ENCODE results near the gene BPI. TPM values are rescaled to one million over a fixed set of nuclear protein-coding genes. Genes with fewer than 3 reads are reported as not detected.

Gene BPI
- total RNA-seq, 1 experiment from 2014 or later: not detected

- no peaks in the 10 kb centered on the region for H3K9me3 Mint-ChIP-seq (ENCODE audit: unreplicated experiment)
- BruUV-seq (replicated peaks): no TSS peak
- Histone ChIP-seq H3K36me3 (ENCODE audit: control insufficient read depth, insufficient read depth, low read length) (no peaks in the 10 kb centered on the region), H3K9me3 (no peaks in the 10 kb centered on the region), H3K4me3 (ENCODE audit: low read depth, low read length) (no peak overlapping the region), H3K4me1 (peaks cover 6% of the 10 kb centered on the region; the same call in 1 of the 2 replicates), H3K27me3 (replicated peaks; ENCODE audit: control insufficient read depth, insufficient read depth, low read length) (no peaks in the 10 kb centered on the region)
- no peaks in the 10 kb centered on the region for H3K36me3 Mint-ChIP-seq (ENCODE audit: insufficient read depth, unreplicated experiment)
- ChIA-PET POLR2A (no interaction called here), CTCF (interaction anchor here (1.3 kb wide), 1 partner anchor 12 kb away, joined by 4 read pairs; no protein-coding TSS in a partner anchor)
- DNase-seq: no peak
- TF ChIP-seq, protein P1, sequence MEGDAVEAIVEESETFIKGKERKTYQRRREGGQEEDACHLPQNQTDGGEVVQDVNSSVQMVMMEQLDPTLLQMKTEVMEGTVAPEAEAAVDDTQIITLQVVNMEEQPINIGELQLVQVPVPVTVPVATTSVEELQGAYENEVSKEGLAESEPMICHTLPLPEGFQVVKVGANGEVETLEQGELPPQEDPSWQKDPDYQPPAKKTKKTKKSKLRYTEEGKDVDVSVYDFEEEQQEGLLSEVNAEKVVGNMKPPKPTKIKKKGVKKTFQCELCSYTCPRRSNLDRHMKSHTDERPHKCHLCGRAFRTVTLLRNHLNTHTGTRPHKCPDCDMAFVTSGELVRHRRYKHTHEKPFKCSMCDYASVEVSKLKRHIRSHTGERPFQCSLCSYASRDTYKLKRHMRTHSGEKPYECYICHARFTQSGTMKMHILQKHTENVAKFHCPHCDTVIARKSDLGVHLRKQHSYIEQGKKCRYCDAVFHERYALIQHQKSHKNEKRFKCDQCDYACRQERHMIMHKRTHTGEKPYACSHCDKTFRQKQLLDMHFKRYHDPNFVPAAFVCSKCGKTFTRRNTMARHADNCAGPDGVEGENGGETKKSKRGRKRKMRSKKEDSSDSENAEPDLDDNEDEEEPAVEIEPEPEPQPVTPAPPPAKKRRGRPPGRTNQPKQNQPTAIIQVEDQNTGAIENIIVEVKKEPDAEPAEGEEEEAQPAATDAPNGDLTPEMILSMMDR (IDR thresholded peaks at IDR 0.05; ENCODE audit: insufficient read depth in 1 of 2, low read depth in 1 of 2, low read length in 1 of 2, severe bottlenecking in 1 of 2, unreplicated experiment in 1 of 2): no peak
- H3K27me3 Mint-ChIP-seq (ENCODE audit: insufficient read depth, unreplicated experiment): peaks cover 25% of the 10 kb centered on the region
- no peaks in the 10 kb centered on the region for H3K4me1 Mint-ChIP-seq (ENCODE audit: low read depth, unreplicated experiment)
- intact Hi-C loops (cut with micrococcal nuclease; ENCODE audit: unreplicated experiment): no loop called here
- H3K4me3 Mint-ChIP-seq (ENCODE audit: unreplicated experiment): no peak overlapping the region
- H3K27ac Mint-ChIP-seq (ENCODE audit: unreplicated experiment): no peak overlapping the region
Measured at GRCh38 chr20:38325905-38326304, 21.9 kb downstream of the BPI start.

DNA sequence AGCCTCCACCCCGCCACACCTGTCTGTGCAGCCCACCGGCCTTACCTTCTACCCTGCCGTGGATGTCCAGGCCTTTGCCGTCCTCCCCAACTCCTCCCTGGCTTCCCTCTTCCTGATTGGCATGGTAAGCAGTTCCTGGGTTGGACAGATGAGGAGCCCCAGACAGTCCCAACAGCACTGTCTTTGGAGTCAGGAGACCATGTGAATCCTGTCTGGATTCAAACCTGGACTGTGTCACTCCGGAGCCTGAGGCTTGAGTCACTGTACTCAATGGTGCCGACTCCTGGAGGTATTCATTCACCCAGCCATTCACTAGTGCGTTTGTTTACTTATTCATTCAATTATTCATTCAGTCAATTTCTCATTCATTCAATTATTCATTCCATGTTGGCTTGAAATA, 22.4 kb downstream of the BPI start:
- Mint-ChIP-seq H3K36me3 (ENCODE audit: insufficient read depth, unreplicated experiment) (no peaks in the 10 kb centered on the region), H3K27ac (ENCODE audit: unreplicated experiment) (no peak overlapping the region), H3K27me3 (ENCODE audit: insufficient read depth, unreplicated experiment) (peaks cover 24% of the 10 kb centered on the region), H3K4me3 (ENCODE audit: unreplicated experiment) (no peak overlapping the region), H3K9me3 (ENCODE audit: unreplicated experiment) (no peaks in the 10 kb centered on the region), H3K4me1 (ENCODE audit: low read depth, unreplicated experiment) (no peaks in the 10 kb centered on the region)
- Histone ChIP-seq H3K27me3 (replicated peaks; ENCODE audit: control insufficient read depth, insufficient read depth, low read length) (no peaks in the 10 kb centered on the region), H3K4me3 (ENCODE audit: low read depth, low read length) (no peak overlapping the region), H3K4me1 (peaks cover 6% of the 10 kb centered on the region; the same call in 1 of the 2 replicates), H3K36me3 (ENCODE audit: control insufficient read depth, insufficient read depth, low read length) (no peaks in the 10 kb centered on the region), H3K9me3 (no peaks in the 10 kb centered on the region)
- intact Hi-C loops (cut with micrococcal nuclease; ENCODE audit: unreplicated experiment): no loop called here
- TF ChIP-seq, protein P1 (IDR thresholded peaks at IDR 0.05; ENCODE audit: insufficient read depth in 1 of 2, low read depth in 1 of 2, low read length in 1 of 2, severe bottlenecking in 1 of 2, unreplicated experiment in 1 of 2): no peak
- no TSS peak for BruUV-seq (replicated peaks)
- ChIA-PET POLR2A (no interaction called here), CTCF (no interaction called here)
- DNase-seq: no peak

GRCh38 chr20:38330638-38331037, 26.7 kb downstream of the BPI start:
- CTCF ChIA-PET: interaction anchor here (1.1 to 1.2 kb wide), 3 partner anchors 9 to 78 kb away, joined by 3 read pairs; no protein-coding TSS in a partner anchor
- Mint-ChIP-seq H3K36me3 (ENCODE audit: insufficient read depth, unreplicated experiment) (no peaks in the 10 kb centered on the region), H3K27me3 (ENCODE audit: insufficient read depth, unreplicated experiment) (peaks cover 22% of the 10 kb centered on the region), H3K4me1 (ENCODE audit: low read depth, unreplicated experiment) (no peaks in the 10 kb centered on the region), H3K27ac (ENCODE audit: unreplicated experiment) (no peak overlapping the region), H3K4me3 (ENCODE audit: unreplicated experiment) (no peak overlapping the region), H3K9me3 (ENCODE audit: unreplicated experiment) (no peaks in the 10 kb centered on the region)
- Histone ChIP-seq H3K36me3 (ENCODE audit: control insufficient read depth, insufficient read depth, low read length) (no peaks in the 10 kb centered on the region), H3K4me3 (ENCODE audit: low read depth, low read length) (no peak overlapping the region), H3K27me3 (replicated peaks; ENCODE audit: control insufficient read depth, insufficient read depth, low read length) (no peaks in the 10 kb centered on the region), H3K9me3 (no peaks in the 10 kb centered on the region), H3K4me1 (peaks cover 6% of the 10 kb centered on the region; the same call in 1 of the 2 replicates)
- intact Hi-C loops (cut with micrococcal nuclease; ENCODE audit: unreplicated experiment): no loop called here
- no TSS peak for BruUV-seq (replicated peaks)
- POLR2A ChIA-PET: no interaction called here
- TF ChIP-seq, protein P1 (IDR thresholded peaks at IDR 0.05; ENCODE audit: insufficient read depth in 1 of 2, low read depth in 1 of 2, low read length in 1 of 2, severe bottlenecking in 1 of 2, unreplicated experiment in 1 of 2): no peak
- DNase-seq: no peak
